C4-2B (cell line): Measurements from ENCODE around the gene TTLL8.

Experiments used
- H3K27ac ChIP-seq: fragments of 450-650 bp; 2 replicates; pipeline ENCODE4 v1.5.1; 2017
- ZFX ChIP-seq: fragments of 450-650 bp; IDR thresholded peaks from 2 replicates; pipeline ENCODE4 v1.6.1; 2017
- TF ChIP-seq, protein P1 (sequence below): fragments of 450-650 bp; conservative IDR thresholded peaks from 2 replicates; pipeline ENCODE4 v1.5.1; 2017; ENCODE audit warnings: mild to moderate bottlenecking

Gene TTLL8

DNA sequence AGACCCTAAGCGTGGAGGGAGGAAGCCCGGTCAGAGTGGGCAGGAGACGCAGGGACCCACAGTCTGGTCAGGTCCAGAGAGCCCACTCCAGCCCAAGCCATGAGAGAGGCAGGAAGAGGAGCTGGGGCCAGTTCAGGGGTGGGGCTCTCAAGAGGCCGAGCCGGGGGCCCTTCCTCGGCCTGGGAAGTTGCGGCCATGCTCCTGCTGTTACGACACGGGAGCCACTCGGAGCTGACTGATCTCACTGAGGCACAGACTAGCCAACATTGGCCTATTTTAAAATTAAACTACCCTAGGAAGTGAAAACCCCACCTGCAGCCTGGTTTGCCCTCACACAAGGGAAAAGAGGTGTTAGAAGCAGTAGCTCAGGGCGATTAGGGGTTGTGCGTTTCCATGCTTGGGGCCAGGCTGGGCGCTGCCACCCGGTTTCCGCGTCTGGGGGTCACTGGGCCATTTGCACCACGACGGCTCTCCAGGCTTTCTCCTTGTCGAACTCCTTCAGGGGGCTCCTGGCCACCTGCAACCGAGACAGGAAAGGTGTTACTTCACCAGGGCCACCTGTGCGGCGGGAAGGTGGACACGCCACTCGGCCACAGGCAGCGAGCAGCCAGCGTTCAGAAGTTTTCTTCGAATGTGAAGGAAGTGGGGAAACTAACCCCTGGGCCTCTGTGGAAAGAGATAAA lies 3.2 kb upstream of the TTLL8 start:
- H3K27ac ChIP-seq = no peak overlapping the region
- TF ChIP-seq, protein P1, sequence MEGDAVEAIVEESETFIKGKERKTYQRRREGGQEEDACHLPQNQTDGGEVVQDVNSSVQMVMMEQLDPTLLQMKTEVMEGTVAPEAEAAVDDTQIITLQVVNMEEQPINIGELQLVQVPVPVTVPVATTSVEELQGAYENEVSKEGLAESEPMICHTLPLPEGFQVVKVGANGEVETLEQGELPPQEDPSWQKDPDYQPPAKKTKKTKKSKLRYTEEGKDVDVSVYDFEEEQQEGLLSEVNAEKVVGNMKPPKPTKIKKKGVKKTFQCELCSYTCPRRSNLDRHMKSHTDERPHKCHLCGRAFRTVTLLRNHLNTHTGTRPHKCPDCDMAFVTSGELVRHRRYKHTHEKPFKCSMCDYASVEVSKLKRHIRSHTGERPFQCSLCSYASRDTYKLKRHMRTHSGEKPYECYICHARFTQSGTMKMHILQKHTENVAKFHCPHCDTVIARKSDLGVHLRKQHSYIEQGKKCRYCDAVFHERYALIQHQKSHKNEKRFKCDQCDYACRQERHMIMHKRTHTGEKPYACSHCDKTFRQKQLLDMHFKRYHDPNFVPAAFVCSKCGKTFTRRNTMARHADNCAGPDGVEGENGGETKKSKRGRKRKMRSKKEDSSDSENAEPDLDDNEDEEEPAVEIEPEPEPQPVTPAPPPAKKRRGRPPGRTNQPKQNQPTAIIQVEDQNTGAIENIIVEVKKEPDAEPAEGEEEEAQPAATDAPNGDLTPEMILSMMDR = no peak
- no peak for TF ChIP-seq ZFX

DNA sequence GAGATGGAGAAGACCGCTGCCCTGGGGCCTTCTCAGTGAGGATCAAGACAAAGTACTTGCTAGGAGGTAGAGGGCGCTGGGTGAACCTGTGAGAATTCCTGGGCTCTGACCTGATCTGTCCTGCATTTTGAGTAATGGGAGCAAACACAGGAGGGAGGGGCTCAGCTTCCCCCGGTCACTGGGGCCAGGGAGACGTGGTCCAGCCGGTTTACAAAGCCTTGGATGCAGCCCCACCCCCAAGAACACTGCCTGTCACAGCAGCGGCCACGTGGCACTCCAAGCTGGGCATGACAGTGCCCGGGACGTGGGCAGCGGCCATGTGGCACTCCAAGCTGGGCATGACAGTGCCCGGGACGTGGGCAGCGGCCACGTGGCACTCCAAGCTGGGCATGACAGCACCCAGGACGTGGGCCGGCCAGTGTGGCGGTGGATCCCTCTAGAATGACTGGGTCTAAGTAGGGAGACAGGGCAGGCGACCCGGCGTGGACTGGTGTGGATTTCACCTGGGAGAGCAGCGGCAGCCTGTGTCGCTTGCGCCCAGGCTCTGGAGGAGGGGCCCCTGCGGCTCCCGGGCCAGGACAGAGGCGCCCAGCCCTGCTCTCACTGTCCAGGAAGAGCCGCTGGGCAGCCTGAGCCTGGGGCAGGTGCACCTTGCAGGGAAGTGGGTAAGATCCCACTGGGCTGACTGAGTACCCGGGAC lies 2.5 kb upstream of the TTLL8 start:
- TF ChIP-seq ZFX = no peak
- TF ChIP-seq, protein P1 = no peak
- no peak overlapping the region for H3K27ac ChIP-seq

DNA sequence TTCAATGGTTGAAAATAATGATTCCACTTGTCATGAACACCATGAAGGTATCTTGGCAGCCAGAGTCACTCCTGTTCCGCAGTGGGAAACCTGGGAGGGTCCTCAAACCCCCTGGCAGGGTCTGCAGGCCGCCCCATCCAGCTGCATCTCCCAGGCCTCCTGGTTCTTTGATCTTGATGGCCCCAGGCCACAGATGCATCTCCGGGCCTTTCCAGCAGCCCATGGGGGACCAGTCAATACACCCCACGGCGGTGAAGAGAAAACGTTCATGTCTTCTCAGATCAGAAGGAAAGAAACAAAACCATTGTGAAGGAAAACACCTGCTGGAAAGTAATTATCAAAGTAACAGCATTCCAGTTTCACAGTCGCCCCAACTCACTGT lies 1.8 kb upstream of the TTLL8 start:
- no peak for TF ChIP-seq ZFX
- TF ChIP-seq, protein P1 = no peak
- no peak overlapping the region for H3K27ac ChIP-seq

DNA sequence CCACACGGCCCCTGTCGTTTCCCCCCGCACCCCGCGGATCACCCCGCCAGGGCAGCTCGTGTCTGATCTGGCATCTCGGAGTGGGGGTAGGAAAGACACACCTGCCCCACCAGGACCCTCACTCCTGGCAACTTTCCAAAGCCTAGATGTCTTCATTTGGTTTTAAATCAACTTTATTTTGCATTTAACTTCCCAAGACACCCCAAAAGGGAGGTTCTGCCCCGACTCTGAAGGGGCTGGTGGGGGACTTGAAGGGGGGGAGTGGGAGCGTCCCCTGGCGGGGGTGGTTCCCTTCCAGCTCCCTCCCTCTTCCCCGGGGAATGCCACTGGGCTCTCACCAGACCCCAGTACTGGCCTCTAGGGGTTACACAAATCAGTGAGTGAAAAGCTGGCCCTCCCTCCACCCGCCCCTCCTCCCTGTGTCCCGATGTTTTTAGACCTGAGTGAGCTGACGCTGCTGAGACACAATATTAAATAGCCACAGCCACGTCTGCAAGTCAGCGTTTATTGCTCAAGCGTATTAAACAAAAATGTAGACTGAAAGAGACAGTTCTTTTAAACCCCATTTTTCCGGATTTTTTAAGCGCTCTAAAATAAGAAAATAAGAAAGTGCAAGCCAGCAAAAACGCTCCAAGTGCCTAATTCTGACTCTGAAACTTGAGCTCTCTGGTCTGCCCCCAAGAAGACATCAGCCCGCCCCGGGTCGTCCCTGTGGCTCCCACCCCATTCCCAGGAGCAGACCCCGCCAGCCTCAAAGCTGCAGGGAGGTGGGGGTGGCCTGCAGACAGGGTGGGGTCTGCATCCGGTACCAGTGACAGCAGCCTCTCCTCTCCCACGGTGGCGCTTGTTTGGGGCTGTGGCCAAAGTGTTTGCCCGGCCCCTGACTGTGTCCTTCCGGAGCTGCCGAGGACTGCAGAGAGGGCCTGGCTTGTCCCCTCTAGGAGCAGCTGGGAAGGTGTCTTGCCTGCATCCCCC lies 1.1 kb upstream of the TTLL8 start:
- H3K27ac ChIP-seq = no peak overlapping the region
- TF ChIP-seq ZFX = no peak
- TF ChIP-seq, protein P1 = no peak

DNA sequence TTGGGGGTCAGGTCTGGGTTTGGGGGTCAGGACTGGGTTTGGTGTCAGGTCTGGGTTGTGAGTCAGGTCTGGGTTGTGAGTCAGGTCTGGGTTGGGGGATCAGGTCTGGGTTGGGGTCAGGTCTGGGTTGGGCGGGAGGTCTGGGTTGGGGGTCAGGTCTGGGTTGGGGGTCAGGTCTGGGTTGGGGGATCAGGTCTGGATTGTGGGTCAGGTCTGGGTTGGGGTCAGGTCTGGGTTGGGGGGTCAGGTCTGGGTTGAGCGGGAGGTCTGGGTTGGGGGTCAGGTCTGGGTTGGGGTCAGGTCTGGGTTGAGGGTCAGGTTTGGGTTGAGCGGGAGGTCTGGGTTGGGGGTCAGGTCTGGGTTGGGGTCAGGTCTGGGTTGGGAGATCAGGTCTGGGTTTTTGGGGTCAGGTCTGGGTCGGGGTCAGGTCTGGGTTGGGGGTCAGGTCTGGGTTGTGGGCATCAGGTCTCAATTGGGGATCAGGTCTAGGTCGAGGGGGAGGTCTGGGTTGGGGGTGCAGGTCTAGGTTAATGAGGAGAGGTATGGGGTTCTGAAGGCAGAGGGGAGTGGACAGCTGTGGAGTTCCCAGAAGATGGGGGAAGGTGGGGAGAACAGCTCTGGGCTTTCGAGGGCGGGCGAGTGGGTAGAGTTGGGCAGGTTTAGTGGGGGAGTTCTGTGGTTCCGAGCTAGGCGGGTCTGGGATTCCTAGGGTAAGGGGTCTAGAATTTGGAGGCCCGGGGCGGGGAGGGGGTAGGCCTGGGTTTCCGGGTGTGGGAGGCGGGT lies 629 bp downstream of the TTLL8 start:
- no peak for TF ChIP-seq ZFX
- TF ChIP-seq, protein P1 = no peak

DNA sequence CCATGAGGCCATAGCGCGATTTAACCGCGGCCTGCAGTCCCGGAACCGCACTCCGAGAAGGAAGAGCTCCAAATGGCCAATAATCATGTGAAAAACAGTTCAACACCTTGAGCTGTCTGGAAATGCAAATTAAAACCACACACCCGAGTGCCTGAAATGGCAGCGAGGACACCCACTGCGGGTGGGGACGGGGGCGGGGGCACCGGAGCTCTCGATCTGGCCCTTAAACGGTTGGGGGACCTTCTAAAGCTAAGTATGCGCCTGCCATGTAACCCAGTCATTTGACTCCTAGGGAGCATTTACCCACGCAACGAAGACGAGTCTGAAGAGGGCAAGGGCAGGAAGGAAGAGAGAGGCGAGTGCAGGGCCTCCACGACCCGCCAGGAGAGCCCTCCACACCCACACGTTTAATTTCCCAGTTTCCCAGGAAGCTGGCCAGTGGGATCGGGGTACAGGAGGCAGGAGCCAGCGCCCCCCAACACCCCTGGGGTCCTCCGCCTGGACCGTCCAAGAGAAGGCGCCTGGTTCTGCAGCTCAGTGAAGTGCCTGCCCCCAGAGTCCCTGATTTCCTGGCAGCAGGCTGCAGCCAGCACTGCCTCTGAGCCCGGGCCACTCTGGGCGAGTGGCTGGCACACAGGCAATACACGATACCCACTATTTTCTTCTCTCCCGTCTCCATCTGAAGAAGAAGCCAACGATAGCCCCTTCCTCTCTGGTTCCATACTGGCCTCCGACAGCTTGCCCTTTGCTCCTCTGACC lies 1.7 kb downstream of the TTLL8 start:
- H3K27ac ChIP-seq = no peak overlapping the region
- TF ChIP-seq, protein P1 = no peak
- TF ChIP-seq ZFX = no peak

More for the DNA sequence above, 629 bp downstream of the TTLL8 start:
- H3K27ac ChIP-seq = no peak overlapping the region
